Mammary epithelial cell (primary cell): ENCODE results near the gene ASPDH.

ENCODE experiments used
- CTCF ChIP-seq, 2 donors: IDR thresholded peaks in 1 of 2; conservative IDR thresholded peaks in 1 of 2; 2 replicates each; pipeline ENCODE4 v1.5.1; 2011 to 2012; ENCODE audit warnings: inconsistent platforms in 2 of 2, low read length in 2 of 2, mild to moderate bottlenecking in 2 of 2, control low read depth in 1 of 2, low read depth in 1 of 2; ENCODE audit not compliant: insufficient read depth in 1 of 2; ENCODE audit errors: extremely low read depth in 1 of 2
- EZH2 ChIP-seq: IDR thresholded peaks from 2 replicates; pipeline ENCODE4 v1.6.1; 2012; ENCODE audit warnings: low read length, inconsistent platforms, borderline replicate concordance

- TF ChIP-seq CTCF (conservative IDR thresholded peaks at IDR 0.05 in 1 of 2, IDR thresholded peaks at IDR 0.05 in 1 of 2; ENCODE audit: extremely low read depth in 1 of 2, insufficient read depth in 1 of 2, low read depth in 1 of 2, low read length in 2 of 2): no peak
- no peak for TF ChIP-seq EZH2
These were observed 45.9 kb upstream of the ASPDH start for GRCh38 chr19:50559636-50560035.
